Thymus (tissue), 11 donors: Measurements from ENCODE around the gene PPM1F. TPM values are rescaled to one million over a fixed set of nuclear protein-coding genes. Genes with fewer than 3 reads are reported as not detected.

Experiments used
- DNase-seq, 9 donors: peaks; one replicate each; pipeline ENCODE4 v3.0.0-alpha.2; 2013; ENCODE audit warnings: low spot score in 9 of 9, low read depth in 6 of 9, missing footprints in 1 of 9
- H3K27ac ChIP-seq, 2 donors: one replicate each; pipeline ENCODE4 v1.5.1; 2013; ENCODE audit warnings: control low read depth in 1 of 2, low read depth in 1 of 2, low read length in 1 of 2, mild to moderate bottlenecking in 1 of 2, moderate library complexity in 1 of 2
- H3K27me3 ChIP-seq, 2 donors: one replicate each; pipeline ENCODE4 v1.5.1; 2013; ENCODE audit warnings: low read length in 1 of 2; ENCODE audit not compliant: control insufficient read depth in 2 of 2, insufficient read depth in 1 of 2
- H3K36me3 ChIP-seq, 2 donors: one replicate each; pipeline ENCODE4 v1.5.1; 2013; ENCODE audit warnings: low read length in 1 of 2, mild to moderate bottlenecking in 1 of 2, moderate library complexity in 1 of 2; ENCODE audit not compliant: control insufficient read depth in 2 of 2, insufficient read depth in 2 of 2
- H3K4me1 ChIP-seq, 2 donors: one replicate each; pipeline ENCODE4 v1.5.1; 2013; ENCODE audit warnings: low read length in 2 of 2; ENCODE audit not compliant: control insufficient read depth in 2 of 2, insufficient read depth in 2 of 2
- H3K4me3 ChIP-seq, 2 donors: one replicate each; pipeline ENCODE4 v1.5.1; 2013; ENCODE audit warnings: low read length in 2 of 2, control low read depth in 1 of 2, mild to moderate bottlenecking in 1 of 2
- H3K9me3 ChIP-seq, 2 donors: one replicate each; pipeline ENCODE4 v1.5.1; 2013; ENCODE audit warnings: low read length in 1 of 2, mild to moderate bottlenecking in 1 of 2; ENCODE audit not compliant: control insufficient read depth in 2 of 2, insufficient read depth in 1 of 2
- WGBS: extraction: QIAGEN DNeasy Blood & Tissue Kit; methylation state at CpG from one replicate; pipeline ENCODE4 v1.1.7; 2013; 5-methylcytosine and 5-hydroxymethylcytosine counted together
- polyA plus RNA-seq: library from polyadenylated mRNA; stranded (reverse); fragments of 200-250 nt; gene quantifications from one replicate; pipeline ENCODE4 v1.2.3, GENCODE V29; 2013
- total RNA-seq: library from RNA; stranded (reverse); fragments of 120-200 nt; gene quantifications from one replicate; pipeline ENCODE4 v1.2.4, GENCODE V29; 2013
- donor health status: healthy.

Gene PPM1F
- total and polyA plus RNA-seq, 2 donors, result 10.5 to 13.0 TPM

- Histone ChIP-seq H3K27ac (no peak overlapping the region), H3K4me3 (no peak overlapping the region), H3K27me3 (no peaks in the 10 kb centered on the region), H3K4me1 (no peaks in the 10 kb centered on the region), H3K9me3 (no peaks in the 10 kb centered on the region), H3K36me3 (peaks cover 87 to 90% of the 10 kb centered on the region in 2 donors)
- no peak for DNase-seq
- WGBS, result 96% methylated on average over 18 of the region's 18 CpGs
These were observed 18.4 kb upstream of the PPM1F start for GRCh38 chr22:21970800-21971617.

- WGBS, result 98% methylated on average over 19 of the region's 19 CpGs
- no peaks in the 10 kb centered on the region for H3K4me1 ChIP-seq
- no peak for DNase-seq
- no peak overlapping the region for H3K27ac ChIP-seq
- no peak overlapping the region for H3K4me3 ChIP-seq
- no peaks in the 10 kb centered on the region for H3K9me3 ChIP-seq
- H3K36me3 ChIP-seq, result peaks cover 89 to 90% of the 10 kb centered on the region in 2 donors
- no peaks in the 10 kb centered on the region for H3K27me3 ChIP-seq
These were observed 17.6 kb upstream of the PPM1F start for GRCh38 chr22:21970037-21970799.

- Histone ChIP-seq H3K27ac (no peak overlapping the region), H3K27me3 (no peaks in the 10 kb centered on the region), H3K9me3 (no peaks in the 10 kb centered on the region), H3K4me3 (no peak overlapping the region), H3K4me1 (no peaks in the 10 kb centered on the region), H3K36me3 (peaks cover 89 to 90% of the 10 kb centered on the region in 2 donors)
- no peak for DNase-seq
- 97% methylated on average over 5 of the region's 5 CpGs for WGBS
These were observed 15.9 kb upstream of the PPM1F start for GRCh38 chr22:21968452-21969129.

DNA sequence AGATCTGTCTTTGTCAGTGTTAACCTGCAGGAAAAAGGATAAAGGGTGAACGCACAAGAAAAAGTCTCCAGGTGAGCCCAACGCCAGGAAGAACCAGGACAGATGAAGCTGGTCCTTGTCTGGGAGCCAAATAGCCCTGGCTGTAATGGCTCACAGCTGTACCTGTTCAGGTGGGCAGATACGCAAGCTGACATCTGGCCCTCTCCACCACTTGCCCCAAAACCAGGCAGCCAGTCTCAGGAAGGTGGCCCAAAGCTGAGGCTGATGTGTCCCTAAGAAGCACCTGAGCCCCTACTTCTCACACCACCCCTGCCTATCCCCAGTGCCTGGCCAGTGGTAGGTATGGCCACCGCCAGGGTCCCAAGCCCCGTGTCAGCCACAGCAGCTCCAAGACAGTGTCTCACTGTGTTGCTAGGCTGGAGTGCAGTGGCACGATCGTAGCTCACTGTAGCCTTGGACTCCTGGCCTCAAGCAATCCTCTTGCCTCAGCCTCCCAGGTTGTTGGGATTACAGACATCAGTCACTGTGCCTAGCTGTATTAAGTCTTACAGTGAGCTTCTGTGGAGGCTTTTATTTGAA lies 15.1 kb upstream of the PPM1F start:
- Histone ChIP-seq H3K27me3 (no peaks in the 10 kb centered on the region), H3K4me3 (no peak overlapping the region), H3K4me1 (no peaks in the 10 kb centered on the region), H3K27ac (no peak overlapping the region), H3K36me3 (peaks cover 89 to 91% of the 10 kb centered on the region in 2 donors), H3K9me3 (no peaks in the 10 kb centered on the region)
- WGBS, result 97% methylated on average over 7 of the region's 7 CpGs
- no peak for DNase-seq

DNA sequence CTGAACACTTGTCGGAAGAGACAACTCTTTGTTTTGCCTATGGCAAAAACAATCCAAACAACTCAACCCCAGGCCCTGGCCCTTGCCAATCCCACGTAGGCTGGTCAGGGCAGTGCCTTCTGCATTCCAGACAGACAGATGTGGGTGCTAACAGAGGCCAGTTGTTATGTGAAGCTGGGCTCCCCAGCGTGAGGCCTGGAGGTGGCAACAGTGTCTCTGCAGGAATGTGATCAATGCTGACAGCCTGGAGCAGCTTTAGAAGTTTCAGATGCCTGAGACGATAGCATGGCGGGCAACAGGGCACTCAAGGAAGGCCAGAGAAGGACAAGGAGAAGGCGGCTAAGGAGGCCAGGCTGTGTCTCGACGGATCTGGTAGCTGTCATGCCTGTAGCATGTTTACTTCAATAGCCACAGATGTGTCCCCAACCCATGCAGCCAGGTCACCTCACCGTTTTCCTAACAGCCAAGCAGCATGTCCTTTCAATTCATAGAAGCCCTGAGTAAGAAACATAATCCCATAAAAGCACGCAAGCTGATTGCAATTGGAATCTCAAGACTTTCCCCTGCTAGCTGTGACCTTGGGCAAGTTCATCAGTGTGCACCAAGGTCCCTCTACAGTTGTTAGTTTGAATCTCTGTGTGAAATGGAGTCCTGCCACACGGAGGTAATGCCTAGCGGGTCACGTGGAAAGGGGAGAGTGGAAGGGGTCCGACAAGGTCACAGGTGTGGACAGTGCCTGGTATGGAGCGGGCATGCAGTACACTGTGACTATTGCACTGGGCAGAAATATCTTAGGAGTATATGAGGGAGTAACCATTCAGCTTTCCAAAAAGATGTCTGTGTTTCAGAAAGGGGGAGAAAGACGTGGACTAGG lies 14.2 kb upstream of the PPM1F start:
- Histone ChIP-seq H3K36me3 (peaks cover 89 to 94% of the 10 kb centered on the region in 2 donors), H3K9me3 (no peaks in the 10 kb centered on the region), H3K27ac (no peak overlapping the region), H3K4me3 (no peak overlapping the region), H3K27me3 (no peaks in the 10 kb centered on the region), H3K4me1 (no peaks in the 10 kb centered on the region)
- 96% methylated on average over 16 of the region's 16 CpGs for WGBS
- no peak for DNase-seq

GRCh38 chr22:21965762-21966288 lies 13.2 kb upstream of the PPM1F start:
- Histone ChIP-seq H3K9me3 (no peaks in the 10 kb centered on the region), H3K4me1 (no peaks in the 10 kb centered on the region), H3K36me3 (peaks cover 89 to 94% of the 10 kb centered on the region in 2 donors), H3K27ac (no peak overlapping the region), H3K27me3 (no peaks in the 10 kb centered on the region), H3K4me3 (no peak overlapping the region)
- no peak for DNase-seq
- 97% methylated on average over 6 of the region's 6 CpGs for WGBS

DNA sequence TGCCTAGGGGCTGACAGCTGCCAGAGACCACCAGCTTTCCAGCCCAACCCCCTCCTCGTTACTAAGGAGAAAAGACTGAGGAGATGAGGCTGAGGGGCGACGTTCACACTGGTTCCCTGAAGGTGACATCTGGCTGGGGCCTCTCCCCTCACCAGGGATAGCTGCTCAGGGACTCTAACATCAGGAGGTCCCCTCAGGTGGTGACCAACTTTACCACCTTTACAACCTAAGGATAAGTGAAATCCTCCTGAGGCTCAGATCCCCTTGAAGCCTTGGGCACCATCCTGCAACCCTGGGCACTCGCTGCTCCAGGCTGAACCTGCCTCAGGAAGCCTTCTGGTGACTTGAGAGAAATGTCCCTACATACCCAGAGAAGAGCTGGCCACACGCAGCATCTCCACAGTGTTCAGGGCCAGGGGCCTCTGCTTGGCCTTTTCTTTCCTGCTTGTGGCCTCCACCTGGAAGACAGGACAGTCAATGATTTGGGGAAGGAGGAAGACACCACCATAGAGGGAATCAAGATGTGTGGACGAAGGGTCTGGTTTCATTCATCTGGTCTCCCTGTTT lies 12.4 kb upstream of the PPM1F start:
- no peak overlapping the region for H3K27ac ChIP-seq
- 98% methylated on average over 6 of the region's 6 CpGs for WGBS
- peaks cover 86 to 94% of the 10 kb centered on the region in 2 donors for H3K36me3 ChIP-seq
- H3K4me1 ChIP-seq, result no peaks in the 10 kb centered on the region
- no peaks in the 10 kb centered on the region for H3K27me3 ChIP-seq
- H3K9me3 ChIP-seq, result no peaks in the 10 kb centered on the region
- DNase-seq, result no peak
- no peak overlapping the region for H3K4me3 ChIP-seq

- Histone ChIP-seq H3K27ac (no peak overlapping the region), H3K4me1 (no peaks in the 10 kb centered on the region)
- 99% methylated on average over 15 of the region's 15 CpGs for WGBS
These were observed 11.6 kb upstream of the PPM1F start for GRCh38 chr22:21964234-21964633.

More at GRCh38 chr22:21964234-21964633, 11.6 kb upstream of the PPM1F start:
- Histone ChIP-seq H3K4me3 (no peak overlapping the region), H3K9me3 (no peaks in the 10 kb centered on the region), H3K27me3 (no peaks in the 10 kb centered on the region), H3K36me3 (peaks cover 88 to 96% of the 10 kb centered on the region in 2 donors)
- no peak for DNase-seq
